ENCODE measurements around the gene VAV2.

VAV2 gene

DNA sequence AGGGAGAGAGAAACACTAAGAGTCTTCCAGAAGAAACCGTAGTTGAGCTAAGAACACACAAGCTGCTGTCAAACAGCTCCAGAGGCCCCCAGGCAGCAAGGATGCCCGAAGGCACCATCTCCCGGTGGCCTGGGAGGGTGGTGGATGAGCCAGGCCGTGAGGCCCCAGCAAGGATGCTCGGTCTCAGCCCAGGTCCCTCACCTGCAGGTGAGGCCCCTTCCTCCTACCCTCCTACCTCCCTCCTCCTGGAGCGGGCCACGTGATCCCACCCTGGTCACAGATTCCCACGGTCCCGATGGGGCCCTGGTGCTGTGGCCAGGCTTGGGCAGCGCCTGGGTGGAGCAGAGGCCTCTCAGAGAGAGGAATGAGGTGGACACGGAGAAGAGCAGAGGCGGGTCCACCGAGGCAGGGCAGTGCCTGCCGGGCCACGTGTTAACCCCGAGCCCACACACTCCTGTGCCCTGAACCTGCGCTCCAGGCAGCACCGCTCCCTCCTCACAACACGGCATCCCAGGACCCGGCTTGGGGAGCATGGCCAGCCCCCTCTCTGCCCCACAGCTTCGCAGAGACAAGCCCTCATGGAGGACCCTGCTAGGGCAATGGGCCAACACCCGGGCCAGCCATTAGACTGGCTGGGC is 158.6 kb downstream of the VAV2 start:
- no peak for DNase-seq

GRCh38 chr9:133832877-133833276 is 159.2 kb downstream of the VAV2 start:
- no peak for DNase-seq

- DNase-seq = no peak
Observed at GRCh38 chr9:133830711-133831110, 161.4 kb downstream of the VAV2 start.

GRCh38 chr9:133830310-133830709 is 161.8 kb downstream of the VAV2 start:
- DNase-seq = peak in 3 of 4 experiments; percentile 5 to 35 (median 10)

GRCh38 chr9:133828338-133828997 is 163.7 kb downstream of the VAV2 start:
- no peak for DNase-seq

GRCh38 chr9:133826289-133827085 is 165.6 kb downstream of the VAV2 start:
- no peak for DNase-seq

GRCh38 chr9:133825555-133826218 is 166.4 kb downstream of the VAV2 start:
- peak in 2 of 4 experiments; percentile 13 to 19 for DNase-seq

GRCh38 chr9:133824802-133825186 is 167.3 kb downstream of the VAV2 start:
- DNase-seq = no peak

DNA sequence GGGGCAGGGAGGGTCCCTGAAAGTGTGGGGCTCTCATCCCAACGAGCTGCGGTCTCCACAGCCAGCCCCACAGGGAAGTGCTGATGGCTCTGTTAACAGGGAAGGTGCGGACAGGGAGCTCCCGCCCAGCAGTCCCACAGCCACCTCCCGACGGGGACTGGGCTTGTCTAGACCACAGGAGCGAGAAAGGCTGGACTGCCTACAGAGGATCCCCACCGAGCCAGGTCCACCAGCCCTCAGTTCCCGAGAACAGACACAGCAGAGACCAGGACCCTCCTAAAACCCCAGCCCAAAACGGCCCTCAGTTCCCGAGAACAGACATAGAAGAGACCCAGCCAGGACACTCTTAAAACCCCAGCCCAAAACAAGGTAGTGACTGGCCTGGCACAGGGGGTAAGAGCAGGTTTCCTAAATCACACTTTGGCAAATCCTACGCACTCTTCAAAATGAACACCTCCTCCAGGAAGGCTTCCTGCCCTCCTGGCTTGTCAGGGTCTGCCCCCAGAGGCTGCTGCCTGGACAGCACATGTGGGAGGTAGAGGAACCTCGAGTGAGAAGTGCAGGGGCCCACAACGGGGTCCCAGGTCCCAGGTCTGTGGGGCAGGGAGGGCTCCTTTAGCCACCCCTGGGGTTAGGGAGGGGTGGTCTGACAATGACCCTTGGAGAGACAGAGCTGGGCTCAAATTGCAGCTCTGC is 167.9 kb downstream of the VAV2 start:
- DNase-seq = no peak

GRCh38 chr9:133823189-133824105 is 168.7 kb downstream of the VAV2 start:
- peak; percentile 41 to 67 (median 64) for DNase-seq

DNA sequence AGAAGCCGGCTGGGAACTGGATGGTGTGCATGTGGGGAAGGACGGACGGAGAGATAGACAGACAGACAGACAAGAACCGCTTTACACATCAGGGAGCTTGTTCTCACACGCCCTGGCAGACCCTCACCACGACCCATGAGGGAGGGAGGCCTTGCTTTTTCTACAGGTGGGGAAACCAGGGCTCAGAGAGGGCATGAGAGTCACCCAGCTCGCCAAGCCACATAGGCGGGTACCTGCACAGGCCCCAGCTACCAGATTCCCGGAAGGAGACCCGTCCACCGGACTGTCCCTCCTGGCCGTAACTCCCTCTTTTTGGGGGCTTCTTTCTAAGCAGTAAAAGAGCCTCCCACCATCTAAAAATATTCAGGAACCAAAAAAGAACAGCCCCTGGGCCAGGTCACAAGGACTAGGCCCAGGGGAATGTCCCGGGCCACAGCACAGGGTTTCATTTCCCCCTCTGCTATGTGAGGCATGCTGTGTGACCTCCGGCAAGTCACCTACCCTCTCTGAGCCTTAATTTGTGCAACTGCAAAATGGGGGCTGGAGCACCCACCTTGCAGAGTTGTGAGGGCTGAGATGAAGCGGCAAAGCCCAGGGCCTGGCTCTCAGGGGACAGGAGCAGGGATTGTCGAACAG is 169.6 kb downstream of the VAV2 start:
- peak in 3 of 4 experiments; percentile 14 to 33 (median 23) for DNase-seq

- DNase-seq = no peak
Observed at GRCh38 chr9:133821601-133822429, 170.3 kb downstream of the VAV2 start.

- no peak for DNase-seq
Observed at GRCh38 chr9:133819923-133820322, 172.2 kb downstream of the VAV2 start.

- no peak for DNase-seq
Observed at GRCh38 chr9:133818444-133818843, 173.7 kb downstream of the VAV2 start.

- DNase-seq = no peak
Observed at GRCh38 chr9:133815781-133816180, 176.3 kb downstream of the VAV2 start.

DNA sequence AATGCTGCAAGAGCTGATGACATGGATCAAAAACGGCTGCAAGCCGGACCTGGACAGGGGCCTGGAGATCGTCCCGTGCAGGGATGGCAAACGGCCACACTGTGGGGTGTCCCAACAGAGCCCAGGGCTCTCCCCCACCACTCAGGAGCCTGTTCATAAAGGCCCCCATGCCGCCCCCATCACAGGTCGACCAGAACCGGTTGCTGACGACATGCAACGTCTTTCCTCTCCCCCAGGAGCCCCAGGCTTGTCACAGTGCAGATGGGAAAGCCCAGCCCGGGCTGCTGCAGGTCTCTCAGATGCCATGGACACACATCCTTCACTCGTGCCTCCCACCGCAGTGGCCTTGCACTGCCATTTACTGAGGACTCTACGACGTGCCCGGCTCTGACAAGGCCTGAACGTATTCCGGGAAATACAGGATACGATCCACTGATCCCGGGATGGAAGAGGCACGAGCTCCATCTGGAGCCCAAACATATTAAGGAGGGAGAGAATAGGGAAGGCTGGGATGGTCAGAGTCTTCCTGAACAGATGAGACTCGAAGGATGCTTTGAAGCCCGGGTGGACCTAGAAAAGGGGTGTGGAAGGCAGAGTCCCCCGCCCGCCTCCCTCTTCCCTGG is 177.4 kb downstream of the VAV2 start:
- no peak for DNase-seq

GRCh38 chr9:133813749-133814585 is 178.2 kb downstream of the VAV2 start:
- no peak for DNase-seq

Measured in suppressor macrophage (primary cell).